ENCODE results near the gene TMEM266. TPM values are rescaled to one million over a fixed set of nuclear protein-coding genes. Genes with fewer than 3 reads are reported as not detected.

The TMEM266 gene
- total RNA-seq, 2 experiments from 2014 or later: not detected

- Mint-ChIP-seq H3K9me3 (no peaks in the 10 kb centered on the region), H3K36me3 (ENCODE audit: low read depth) (no peaks in the 10 kb centered on the region), H3K27me3 (peaks cover 28% of the 10 kb centered on the region), H3K27ac (no peak overlapping the region), H3K4me1 (ENCODE audit: low read depth) (no peaks in the 10 kb centered on the region), H3K4me3 (no peak overlapping the region)
- ChIA-PET CTCF (no interaction called here), POLR2A (no interaction called here)
- H3K4me1 ChIP-seq (ENCODE audit: insufficient read depth, low read length): no peaks in the 10 kb centered on the region
- no peak for ATAC-seq (ENCODE audit: poor library complexity)
- no peak overlapping the region for H3K27ac ChIP-seq (ENCODE audit: low read depth in 1 of 2, low read length in 2 of 2)
- H3K9me3 ChIP-seq (ENCODE audit: control insufficient read depth in 1 of 2, insufficient read depth in 1 of 2, low read length in 2 of 2): no peaks in the 10 kb centered on the region
- no peak overlapping the region for H3K4me3 ChIP-seq (ENCODE audit: low read length)
- DNase-seq: no peak
- TF ChIP-seq, protein P1, sequence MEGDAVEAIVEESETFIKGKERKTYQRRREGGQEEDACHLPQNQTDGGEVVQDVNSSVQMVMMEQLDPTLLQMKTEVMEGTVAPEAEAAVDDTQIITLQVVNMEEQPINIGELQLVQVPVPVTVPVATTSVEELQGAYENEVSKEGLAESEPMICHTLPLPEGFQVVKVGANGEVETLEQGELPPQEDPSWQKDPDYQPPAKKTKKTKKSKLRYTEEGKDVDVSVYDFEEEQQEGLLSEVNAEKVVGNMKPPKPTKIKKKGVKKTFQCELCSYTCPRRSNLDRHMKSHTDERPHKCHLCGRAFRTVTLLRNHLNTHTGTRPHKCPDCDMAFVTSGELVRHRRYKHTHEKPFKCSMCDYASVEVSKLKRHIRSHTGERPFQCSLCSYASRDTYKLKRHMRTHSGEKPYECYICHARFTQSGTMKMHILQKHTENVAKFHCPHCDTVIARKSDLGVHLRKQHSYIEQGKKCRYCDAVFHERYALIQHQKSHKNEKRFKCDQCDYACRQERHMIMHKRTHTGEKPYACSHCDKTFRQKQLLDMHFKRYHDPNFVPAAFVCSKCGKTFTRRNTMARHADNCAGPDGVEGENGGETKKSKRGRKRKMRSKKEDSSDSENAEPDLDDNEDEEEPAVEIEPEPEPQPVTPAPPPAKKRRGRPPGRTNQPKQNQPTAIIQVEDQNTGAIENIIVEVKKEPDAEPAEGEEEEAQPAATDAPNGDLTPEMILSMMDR (IDR thresholded peaks at IDR 0.05): no peak
- no peaks in the 10 kb centered on the region for H3K36me3 ChIP-seq (ENCODE audit: insufficient read depth, low read length)
- peaks cover 0 to 7% of the 10 kb centered on the region in 2 experiments for H3K27me3 ChIP-seq (ENCODE audit: control insufficient read depth in 1 of 2, insufficient read depth in 2 of 2, low read length in 2 of 2)
- intact Hi-C loops (cut with DNase I, micrococcal nuclease): no loop called here
These were observed 48.4 kb downstream of the TMEM266 start for GRCh38 chr15:76108021-76108723.

DNA sequence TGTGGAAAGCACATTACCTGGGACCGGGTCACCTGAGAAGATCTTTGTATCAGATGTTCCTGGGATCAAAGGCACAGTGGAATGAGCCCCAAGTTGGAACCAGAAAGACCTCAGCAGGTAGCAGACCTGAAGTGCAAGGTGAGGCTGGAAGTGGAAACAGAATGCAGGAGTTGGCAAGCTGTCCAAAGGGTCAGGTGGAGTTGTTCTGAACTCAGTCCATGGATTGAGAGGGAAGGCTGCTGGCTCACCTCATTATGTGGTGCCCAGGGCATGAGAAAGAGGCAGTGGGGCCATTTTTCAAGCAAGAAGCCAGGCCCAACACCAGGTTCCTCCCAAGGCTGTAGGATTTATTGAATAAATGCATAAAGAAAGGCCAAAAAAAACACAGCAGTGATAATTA, 49.3 kb downstream of the TMEM266 start:
- H3K27me3 Mint-ChIP-seq: peaks cover 25% of the 10 kb centered on the region
- no peaks in the 10 kb centered on the region for H3K9me3 Mint-ChIP-seq
- H3K36me3 Mint-ChIP-seq (ENCODE audit: low read depth): no peaks in the 10 kb centered on the region
- TF ChIP-seq, protein P1 (IDR thresholded peaks at IDR 0.05): no peak
- H3K4me3 Mint-ChIP-seq: no peak overlapping the region
- no peak overlapping the region for H3K27ac ChIP-seq (ENCODE audit: low read depth in 1 of 2, low read length in 2 of 2)
- DNase-seq (no peak), ATAC-seq (ENCODE audit: poor library complexity) (no peak)
- H3K27ac Mint-ChIP-seq: no peak overlapping the region
- no peaks in the 10 kb centered on the region for H3K4me1 ChIP-seq (ENCODE audit: insufficient read depth, low read length)
- no peaks in the 10 kb centered on the region for H3K36me3 ChIP-seq (ENCODE audit: insufficient read depth, low read length)
- peaks cover 0 to 7% of the 10 kb centered on the region in 2 experiments for H3K27me3 ChIP-seq (ENCODE audit: control insufficient read depth in 1 of 2, insufficient read depth in 2 of 2, low read length in 2 of 2)
- intact Hi-C loops (cut with DNase I, micrococcal nuclease): no loop called here
- POLR2A ChIA-PET: no interaction called here
- CTCF ChIA-PET: no interaction called here
- H3K9me3 ChIP-seq (ENCODE audit: control insufficient read depth in 1 of 2, insufficient read depth in 1 of 2, low read length in 2 of 2): no peaks in the 10 kb centered on the region
- no peak overlapping the region for H3K4me3 ChIP-seq (ENCODE audit: low read length)
- H3K4me1 Mint-ChIP-seq (ENCODE audit: low read depth): no peaks in the 10 kb centered on the region

- TF ChIP-seq, protein P1 (IDR thresholded peaks at IDR 0.05): no peak
- no peak overlapping the region for H3K4me3 Mint-ChIP-seq
- Histone ChIP-seq H3K27me3 (ENCODE audit: control insufficient read depth in 1 of 2, insufficient read depth in 2 of 2, low read length in 2 of 2) (peaks cover 0 to 2% of the 10 kb centered on the region in 2 experiments), H3K27ac (ENCODE audit: low read depth in 1 of 2, low read length in 2 of 2) (no peak overlapping the region), H3K36me3 (ENCODE audit: insufficient read depth, low read length) (no peaks in the 10 kb centered on the region), H3K4me3 (ENCODE audit: low read length) (no peak overlapping the region), H3K4me1 (ENCODE audit: insufficient read depth, low read length) (no peaks in the 10 kb centered on the region), H3K9me3 (ENCODE audit: control insufficient read depth in 1 of 2, insufficient read depth in 1 of 2, low read length in 2 of 2) (no peaks in the 10 kb centered on the region)
- no peaks in the 10 kb centered on the region for H3K4me1 Mint-ChIP-seq (ENCODE audit: low read depth)
- H3K9me3 Mint-ChIP-seq: no peaks in the 10 kb centered on the region
- CTCF ChIA-PET: interaction anchor here (0.6 kb wide), 1 partner anchor 125 kb away, joined by 3 read pairs; no protein-coding TSS in a partner anchor
- ATAC-seq (ENCODE audit: poor library complexity) (no peak), DNase-seq (no peak)
- intact Hi-C loops (cut with DNase I, micrococcal nuclease): no loop called here
- POLR2A ChIA-PET: no interaction called here
- H3K27ac Mint-ChIP-seq: no peak overlapping the region
- no peaks in the 10 kb centered on the region for H3K36me3 Mint-ChIP-seq (ENCODE audit: low read depth)
- peaks cover 21% of the 10 kb centered on the region for H3K27me3 Mint-ChIP-seq
These were observed 54.8 kb downstream of the TMEM266 start for GRCh38 chr15:76114561-76114960.

Measured in CD4-positive, alpha-beta T cell (primary cell).